Hepatocyte (in vitro differentiated cells): ENCODE data around the gene TUBGCP2. TPM values are rescaled to one million over a fixed set of nuclear protein-coding genes. Genes with fewer than 3 reads are reported as not detected.
A peak's percentile ranks its signal among the peaks of the same experiment; 100 is the strongest.
"Not testable (repeated sequence)": the region's sequence is repeated elsewhere in the genome, so short reads cannot be mapped to it uniquely, and the experiment has no call there.

Source experiments
- DNase-seq: peaks from one replicate; pipeline ENCODE4 v3.0.0-alpha.2; 2016; ENCODE audit warnings: low spot score
- H2AFZ ChIP-seq: fragments of 200-600 bp; sonication (generic); 2 replicates; pipeline ENCODE4 v1.6.0; 2016; ENCODE audit warnings: antibody characterized with exemption, mild to moderate bottlenecking
- H3K27ac ChIP-seq: fragments of 200-600 bp; sonication (generic); 2 replicates; pipeline ENCODE4 v1.5.1; 2016; ENCODE audit warnings: mild to moderate bottlenecking
- H3K27me3 ChIP-seq: fragments of 200-600 bp; sonication (generic); 2 replicates; pipeline ENCODE4 v1.6.1; 2016
- H3K36me3 ChIP-seq: fragments of 200-600 bp; sonication (generic); replicated peaks from 2 replicates; pipeline ENCODE4 v1.5.1; 2016; ENCODE audit warnings: low read depth; ENCODE audit not compliant: insufficient read depth
- H3K4me1 ChIP-seq: fragments of 200-600 bp; sonication (generic); 2 replicates; pipeline ENCODE4 v1.5.1; 2016; ENCODE audit warnings: mild to moderate bottlenecking, moderate library complexity; ENCODE audit not compliant: insufficient read depth
- H3K4me2 ChIP-seq: fragments of 200-600 bp; sonication (generic); 2 replicates; pipeline ENCODE4 v1.6.0; 2016
- H3K4me3 ChIP-seq: fragments of 200-600 bp; sonication (generic); 2 replicates; pipeline ENCODE4 v1.5.1; 2016; ENCODE audit warnings: mild to moderate bottlenecking
- H3K79me2 ChIP-seq: fragments of 200-600 bp; sonication (generic); 2 replicates; pipeline ENCODE4 v1.6.0; 2017; ENCODE audit warnings: mild to moderate bottlenecking
- H3K9me2 ChIP-seq: fragments of 200-600 bp; sonication (generic); replicated peaks from 2 replicates; pipeline ENCODE4 v1.6.0; 2017; ENCODE audit warnings: mild to moderate bottlenecking; ENCODE audit not compliant: insufficient read depth
- H3K9me3 ChIP-seq: fragments of 200-600 bp; sonication (generic); 2 replicates; pipeline ENCODE4 v1.5.1; 2016; ENCODE audit warnings: low read depth, mild to moderate bottlenecking
- H4K20me1 ChIP-seq: fragments of 200-600 bp; sonication (generic); 2 replicates; pipeline ENCODE4 v1.6.0; 2016; ENCODE audit warnings: mild to moderate bottlenecking; ENCODE audit not compliant: insufficient read depth, poor library complexity, severe bottlenecking
- EZH2 ChIP-seq: fragments of 200-600 bp; sonication (generic); IDR thresholded peaks from 2 replicates; pipeline ENCODE4 v1.6.1; 2016; ENCODE audit warnings: antibody characterized with exemption, mild to moderate bottlenecking, borderline replicate concordance
- EZH2phosphoT487 ChIP-seq: fragments of 200-600 bp; sonication (generic); IDR thresholded peaks from one replicate; pipeline ENCODE4 v1.6.1; 2018; ENCODE audit warnings: antibody characterized with exemption, mild to moderate bottlenecking, low read depth, moderate library complexity; ENCODE audit not compliant: unreplicated experiment, severe bottlenecking
- WGBS: methylation state at CpG from one replicate; pipeline ENCODE4 v1.1.6; 2016; ENCODE audit warnings: low lambda C conversion rate; ENCODE audit errors: missing lambda C conversion rate; 5-methylcytosine and 5-hydroxymethylcytosine counted together
- polyA plus RNA-seq: library from polyadenylated mRNA; unstranded; fragments of >200 nt; fragmentation: Nextera tagmentation; extraction: Ambion mirVana; gene quantifications from 2 replicates; pipeline ENCODE4 v1.2.1, GENCODE V29; 2016
- total RNA-seq: library from RNA; depleted of rRNA; stranded (reverse); fragments of >200 nt; gene quantifications from 2 replicates; pipeline ENCODE4 v1.2.3, GENCODE V29; 2014
- TF ChIP-seq, protein P1 (sequence below): fragments of 200-600 bp; sonication (generic); IDR thresholded peaks from 2 replicates; pipeline ENCODE4 v1.5.1; 2016; ENCODE audit warnings: antibody characterized with exemption, mild to moderate bottlenecking; ENCODE audit not compliant: poor library complexity

TUBGCP2 gene
- total and polyA plus RNA-seq, 2 experiments from 2014 or later, result 44.8 to 51.5 TPM

DNA sequence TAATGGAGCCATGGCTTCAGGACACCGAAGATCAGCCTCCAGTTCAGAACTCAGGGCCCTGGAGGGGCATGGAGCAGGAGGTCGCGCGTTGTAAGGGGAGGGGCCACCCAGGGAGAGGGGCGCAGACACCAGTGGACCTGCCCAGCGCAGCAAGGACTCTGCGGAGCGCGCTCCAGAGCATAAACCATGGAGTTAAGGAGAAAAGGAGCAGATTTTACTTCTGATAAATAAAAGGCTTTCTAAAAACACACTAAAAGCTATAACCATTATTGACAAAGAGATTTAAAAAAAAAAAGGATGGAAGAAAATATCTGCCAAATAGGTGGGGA lies 17.5 kb upstream of the TUBGCP2 start:
- Histone ChIP-seq H2AFZ (peak overlapping the region; percentile 94), H3K9me3 (no peaks in the 10 kb centered on the region), H3K4me3 (peak overlapping the region; percentile 5), H3K4me1 (peaks cover 3% of the 10 kb centered on the region), H4K20me1 (no peaks in the 10 kb centered on the region), H3K27me3 (peaks cover 36% of the 10 kb centered on the region), H3K27ac (no peak overlapping the region), H3K4me2 (peak overlapping the region; percentile 99), H3K79me2 (no peaks in the 10 kb centered on the region), H3K36me3 (no peaks in the 10 kb centered on the region), H3K9me2 (no peaks in the 10 kb centered on the region)
- no peak for DNase-seq
- TF ChIP-seq EZH2phosphoT487 (no peak), EZH2 (peak; percentile 7)
- WGBS, result 46% methylated on average over 9 of the region's 9 CpGs

DNA sequence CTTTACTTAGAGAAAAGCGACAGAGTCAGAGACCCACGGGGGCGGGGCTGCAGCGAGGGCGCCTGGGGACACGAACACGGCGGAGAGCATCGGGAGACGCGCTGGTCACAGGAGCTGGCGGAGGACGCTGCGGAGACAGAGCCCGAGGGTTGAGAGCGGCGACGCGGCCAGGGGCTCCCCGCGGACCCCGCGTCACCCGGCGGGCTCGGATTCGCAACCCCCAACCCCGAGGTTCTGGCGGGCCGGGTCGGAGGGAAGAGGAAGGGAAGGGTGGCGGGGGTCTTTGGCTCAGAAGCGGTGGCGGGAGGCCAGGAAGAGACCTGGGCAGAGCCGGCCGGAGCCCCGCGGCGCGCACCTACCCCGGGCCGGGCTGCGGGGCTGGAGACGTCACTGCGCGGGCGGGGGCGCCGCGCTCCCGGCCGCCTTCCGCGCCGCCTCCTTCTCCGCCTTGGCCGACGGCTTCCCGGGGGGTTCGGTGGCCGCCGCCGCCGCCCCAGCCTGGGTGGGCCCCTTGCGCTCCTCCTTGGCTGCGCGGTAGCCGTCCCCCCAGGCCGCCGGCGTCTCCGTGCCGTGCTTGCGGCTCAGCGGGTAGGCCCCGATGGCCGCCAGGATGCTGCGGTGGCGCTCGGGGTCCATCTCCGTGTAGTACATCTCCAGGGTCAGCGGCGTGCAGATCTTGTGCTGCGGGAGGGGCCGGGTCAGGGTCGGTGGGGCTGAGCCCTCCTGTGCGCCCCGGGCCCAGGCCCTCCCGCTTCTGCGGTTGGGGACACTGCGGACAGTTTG lies 17.0 kb upstream of the TUBGCP2 start:
- Histone ChIP-seq H3K36me3 (no peaks in the 10 kb centered on the region), H3K4me3 (peak overlapping the region; percentile 5), H3K79me2 (no peaks in the 10 kb centered on the region), H4K20me1 (no peaks in the 10 kb centered on the region), H3K27me3 (peaks cover 36% of the 10 kb centered on the region), H3K9me2 (no peaks in the 10 kb centered on the region), H3K4me2 (peak overlapping the region; percentile 99), H3K4me1 (peaks cover 3% of the 10 kb centered on the region), H2AFZ (peak overlapping the region; percentile 94), H3K27ac (no peak overlapping the region), H3K9me3 (no peaks in the 10 kb centered on the region)
- WGBS, result 7% methylated on average over 39 of the region's 91 CpGs
- DNase-seq, result peak; percentile 58
- TF ChIP-seq EZH2 (peak; percentile 71), EZH2phosphoT487 (no peak)

DNA sequence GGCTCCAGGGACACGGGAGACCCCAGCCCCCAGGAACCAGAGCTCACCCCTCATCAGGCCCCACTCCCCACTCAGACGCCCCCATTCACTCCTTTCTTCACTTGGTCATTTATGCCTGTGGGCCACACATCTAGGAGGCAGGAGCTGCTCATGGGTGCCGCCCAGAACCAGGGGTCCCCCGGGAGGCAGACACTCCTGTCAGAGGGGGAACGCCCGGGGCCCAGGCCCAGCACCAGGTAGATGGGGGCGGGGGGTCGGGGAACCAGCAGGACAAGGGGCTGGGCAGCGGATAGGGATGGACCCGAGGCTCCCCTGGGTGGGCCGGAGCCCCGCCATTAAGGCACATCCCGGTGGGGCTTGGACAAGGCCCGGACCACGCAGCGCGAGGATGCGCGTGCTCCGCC lies 16.2 kb upstream of the TUBGCP2 start:
- Histone ChIP-seq H3K27ac (no peak overlapping the region), H3K9me2 (no peaks in the 10 kb centered on the region), H3K27me3 (peaks cover 36% of the 10 kb centered on the region), H3K4me1 (peaks cover 3% of the 10 kb centered on the region), H4K20me1 (no peaks in the 10 kb centered on the region), H3K36me3 (no peaks in the 10 kb centered on the region), H3K4me2 (peak overlapping the region; percentile 99), H2AFZ (no peak overlapping the region), H3K79me2 (no peaks in the 10 kb centered on the region), H3K9me3 (no peaks in the 10 kb centered on the region), H3K4me3 (no peak overlapping the region)
- no peak for DNase-seq
- WGBS, result 73% methylated on average over 9 of the region's 20 CpGs
- TF ChIP-seq EZH2, result no peak
- TF ChIP-seq EZH2phosphoT487, result no peak
- TF ChIP-seq, protein P1, sequence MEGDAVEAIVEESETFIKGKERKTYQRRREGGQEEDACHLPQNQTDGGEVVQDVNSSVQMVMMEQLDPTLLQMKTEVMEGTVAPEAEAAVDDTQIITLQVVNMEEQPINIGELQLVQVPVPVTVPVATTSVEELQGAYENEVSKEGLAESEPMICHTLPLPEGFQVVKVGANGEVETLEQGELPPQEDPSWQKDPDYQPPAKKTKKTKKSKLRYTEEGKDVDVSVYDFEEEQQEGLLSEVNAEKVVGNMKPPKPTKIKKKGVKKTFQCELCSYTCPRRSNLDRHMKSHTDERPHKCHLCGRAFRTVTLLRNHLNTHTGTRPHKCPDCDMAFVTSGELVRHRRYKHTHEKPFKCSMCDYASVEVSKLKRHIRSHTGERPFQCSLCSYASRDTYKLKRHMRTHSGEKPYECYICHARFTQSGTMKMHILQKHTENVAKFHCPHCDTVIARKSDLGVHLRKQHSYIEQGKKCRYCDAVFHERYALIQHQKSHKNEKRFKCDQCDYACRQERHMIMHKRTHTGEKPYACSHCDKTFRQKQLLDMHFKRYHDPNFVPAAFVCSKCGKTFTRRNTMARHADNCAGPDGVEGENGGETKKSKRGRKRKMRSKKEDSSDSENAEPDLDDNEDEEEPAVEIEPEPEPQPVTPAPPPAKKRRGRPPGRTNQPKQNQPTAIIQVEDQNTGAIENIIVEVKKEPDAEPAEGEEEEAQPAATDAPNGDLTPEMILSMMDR, result no peak

DNA sequence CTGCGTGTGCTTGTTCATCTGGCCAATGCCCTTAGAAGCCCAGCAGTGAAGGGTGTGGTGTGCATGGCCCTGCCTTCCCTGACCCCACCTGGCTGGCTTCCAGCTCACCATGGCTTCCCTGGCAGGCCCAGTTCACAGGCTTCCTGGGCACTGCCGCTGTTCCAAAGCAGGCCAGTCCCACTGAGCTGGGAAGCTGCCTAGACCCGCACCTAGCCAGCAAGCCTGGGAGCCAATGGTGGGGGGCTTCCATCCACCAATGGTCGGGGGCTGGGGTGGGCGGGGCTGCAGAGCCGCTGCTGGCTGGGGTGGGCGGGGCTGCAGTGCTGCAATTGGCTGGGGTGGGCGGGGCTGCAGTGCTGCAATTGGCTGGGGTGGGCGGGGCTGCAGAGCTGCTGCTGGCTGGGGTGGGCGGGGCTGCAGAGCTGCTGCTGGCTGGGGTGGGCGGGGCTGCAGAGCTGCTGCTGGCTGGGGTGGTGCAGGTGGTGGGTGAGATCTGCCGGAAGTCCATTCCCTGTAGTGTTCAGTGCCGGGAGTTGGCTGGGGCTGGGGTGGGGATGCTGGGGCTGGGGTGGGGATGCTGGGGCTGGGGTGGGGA lies 15.6 kb upstream of the TUBGCP2 start:
- TF ChIP-seq EZH2phosphoT487 (no peak), EZH2 (no peak)
- TF ChIP-seq, protein P1, result no peak
- Histone ChIP-seq H3K4me2 (peak overlapping the region; percentile 99), H3K9me3 (no peaks in the 10 kb centered on the region), H3K4me1 (peaks cover 3% of the 10 kb centered on the region), H3K27ac (no peak overlapping the region), H2AFZ (no peak overlapping the region), H3K4me3 (no peak overlapping the region), H3K36me3 (no peaks in the 10 kb centered on the region), H3K9me2 (no peaks in the 10 kb centered on the region), H3K27me3 (peaks cover 36% of the 10 kb centered on the region), H3K79me2 (no peaks in the 10 kb centered on the region), H4K20me1 (no peaks in the 10 kb centered on the region)
- WGBS, result 31% methylated on average over 3 of the region's 13 CpGs
- DNase-seq, result peak; percentile 86

DNA sequence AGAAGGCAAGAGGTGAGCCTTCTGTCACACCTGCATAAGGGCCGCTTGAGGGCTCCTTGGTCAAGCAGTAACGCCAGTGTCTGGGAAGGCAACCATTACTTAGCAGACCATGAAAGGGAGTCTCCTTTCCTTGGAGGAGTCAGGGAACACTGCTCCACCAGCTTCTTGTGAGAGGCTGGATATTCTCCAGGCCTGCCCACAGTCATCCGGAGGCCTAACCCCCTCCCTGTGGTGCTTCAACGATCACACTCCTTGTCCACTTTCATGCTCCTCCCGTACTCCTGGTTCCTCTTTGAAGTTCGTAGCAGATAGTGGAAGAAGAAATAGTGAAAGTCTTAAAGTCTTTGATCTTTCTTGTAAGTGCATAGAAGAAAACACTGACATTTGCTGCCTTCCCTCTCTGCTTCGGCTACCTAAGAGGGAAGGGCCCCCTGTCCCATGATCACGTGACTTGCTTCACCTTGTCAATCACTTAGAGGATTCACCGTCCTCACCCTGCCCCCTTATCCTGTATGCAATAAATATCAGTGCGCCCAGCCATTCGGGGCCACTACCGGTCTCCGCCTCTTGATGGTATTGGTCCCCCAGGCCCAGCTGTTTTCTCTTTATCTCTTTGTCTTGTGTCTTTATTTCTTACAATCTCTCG lies 13.5 kb upstream of the TUBGCP2 start:
- H3K4me3 ChIP-seq, H3K79me2 ChIP-seq, H2AFZ ChIP-seq, H3K9me2 ChIP-seq, DNase-seq, H4K20me1 ChIP-seq, H3K9me3 ChIP-seq, H3K4me2 ChIP-seq, H3K36me3 ChIP-seq, H3K4me1 ChIP-seq, H3K27ac ChIP-seq: not testable (repeated sequence)
- H3K27me3 ChIP-seq, result peaks cover 16% of the 10 kb centered on the region
- WGBS, result 70% methylated on average over 12 of the region's 14 CpGs

DNA sequence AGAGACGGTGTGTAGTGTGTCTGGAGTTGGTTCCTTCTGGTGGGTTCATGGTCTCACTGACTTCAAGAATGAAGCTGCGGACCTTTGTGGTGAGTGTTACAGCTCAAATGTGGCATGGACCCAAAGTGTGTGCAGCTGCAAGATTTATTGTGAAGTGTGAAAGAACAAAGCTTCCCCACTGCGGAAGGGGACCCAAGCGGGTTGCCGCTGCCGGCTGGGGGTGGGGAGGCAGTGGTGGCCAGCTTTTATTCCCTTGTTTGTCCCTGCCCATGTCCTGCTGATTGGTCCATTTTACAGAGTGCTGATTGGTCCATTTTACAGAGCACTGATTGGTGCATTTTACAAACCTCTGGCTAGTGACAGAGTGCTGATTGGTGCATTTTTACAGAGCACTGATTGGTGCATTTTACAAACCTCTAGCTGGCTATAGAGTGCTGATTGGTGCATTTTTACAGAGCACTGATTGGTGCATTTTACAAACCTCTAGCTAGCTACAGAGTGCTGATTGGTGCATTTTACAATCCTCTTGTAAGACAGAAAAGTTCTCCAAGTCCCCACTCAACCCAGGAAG lies 12.3 kb upstream of the TUBGCP2 start:
- not testable (repeated sequence) for H4K20me1 ChIP-seq, H3K27ac ChIP-seq, H2AFZ ChIP-seq, H3K9me3 ChIP-seq, H3K36me3 ChIP-seq, H3K4me2 ChIP-seq, H3K9me2 ChIP-seq, DNase-seq, H3K79me2 ChIP-seq, H3K4me3 ChIP-seq, H3K27me3 ChIP-seq, H3K4me1 ChIP-seq
- 96% methylated on average over 6 of the region's 6 CpGs for WGBS
